ENCODE measurements around the gene ANO2. TPM values are rescaled to one million over a fixed set of nuclear protein-coding genes. Genes with fewer than 3 reads are reported as not detected.

ANO2 gene
- polyA plus RNA-seq, 1 donor from 2014 or later: 1.8 TPM

DNA sequence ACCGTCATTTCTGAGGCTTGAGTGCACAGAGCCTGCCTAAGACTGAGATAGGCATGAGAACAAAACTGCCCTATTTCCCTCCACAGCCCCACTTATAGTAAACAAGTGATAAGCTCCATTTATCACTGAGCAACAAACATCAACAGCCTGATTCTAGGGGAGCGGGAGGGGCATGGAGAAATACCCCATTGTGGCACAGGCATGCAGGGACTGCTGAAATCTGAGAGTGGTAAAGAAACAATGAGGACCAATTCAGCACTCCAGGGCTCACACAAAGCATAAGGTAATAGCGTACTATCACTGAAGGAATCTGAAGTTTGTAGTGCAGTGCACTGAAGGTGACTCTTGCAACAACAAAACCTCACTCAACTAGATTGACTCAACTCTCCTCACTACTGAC lies 186.7 kb downstream of the ANO2 start:
- H3K9me3 ChIP-seq (ENCODE audit: low read length): no peaks in the 10 kb centered on the region
- H3F3A ChIP-seq (ENCODE audit: insufficient read depth, low read length, poor library complexity, severe bottlenecking): no peaks in the 10 kb centered on the region
- H3K9ac ChIP-seq (ENCODE audit: low read length): no peak overlapping the region
- no peaks in the 10 kb centered on the region for H3K9me2 ChIP-seq (ENCODE audit: insufficient read depth, low read length)
- H3K4me3 ChIP-seq (ENCODE audit: low read length): no peak overlapping the region
- H3K36me3 ChIP-seq (ENCODE audit: insufficient read depth, low read length): no peaks in the 10 kb centered on the region
- no peaks in the 10 kb centered on the region for H4K20me1 ChIP-seq (ENCODE audit: insufficient read depth)
- TF ChIP-seq POLR2AphosphoS5 (IDR thresholded peaks at IDR 0.05): no peak
- TF ChIP-seq MXI1 (conservative IDR thresholded peaks at IDR 0.05; ENCODE audit: poor library complexity, severe bottlenecking): no peak
- no peak for TF ChIP-seq TAF1 (IDR thresholded peaks at IDR 0.05; ENCODE audit: low read depth)
- TF ChIP-seq, protein P1, sequence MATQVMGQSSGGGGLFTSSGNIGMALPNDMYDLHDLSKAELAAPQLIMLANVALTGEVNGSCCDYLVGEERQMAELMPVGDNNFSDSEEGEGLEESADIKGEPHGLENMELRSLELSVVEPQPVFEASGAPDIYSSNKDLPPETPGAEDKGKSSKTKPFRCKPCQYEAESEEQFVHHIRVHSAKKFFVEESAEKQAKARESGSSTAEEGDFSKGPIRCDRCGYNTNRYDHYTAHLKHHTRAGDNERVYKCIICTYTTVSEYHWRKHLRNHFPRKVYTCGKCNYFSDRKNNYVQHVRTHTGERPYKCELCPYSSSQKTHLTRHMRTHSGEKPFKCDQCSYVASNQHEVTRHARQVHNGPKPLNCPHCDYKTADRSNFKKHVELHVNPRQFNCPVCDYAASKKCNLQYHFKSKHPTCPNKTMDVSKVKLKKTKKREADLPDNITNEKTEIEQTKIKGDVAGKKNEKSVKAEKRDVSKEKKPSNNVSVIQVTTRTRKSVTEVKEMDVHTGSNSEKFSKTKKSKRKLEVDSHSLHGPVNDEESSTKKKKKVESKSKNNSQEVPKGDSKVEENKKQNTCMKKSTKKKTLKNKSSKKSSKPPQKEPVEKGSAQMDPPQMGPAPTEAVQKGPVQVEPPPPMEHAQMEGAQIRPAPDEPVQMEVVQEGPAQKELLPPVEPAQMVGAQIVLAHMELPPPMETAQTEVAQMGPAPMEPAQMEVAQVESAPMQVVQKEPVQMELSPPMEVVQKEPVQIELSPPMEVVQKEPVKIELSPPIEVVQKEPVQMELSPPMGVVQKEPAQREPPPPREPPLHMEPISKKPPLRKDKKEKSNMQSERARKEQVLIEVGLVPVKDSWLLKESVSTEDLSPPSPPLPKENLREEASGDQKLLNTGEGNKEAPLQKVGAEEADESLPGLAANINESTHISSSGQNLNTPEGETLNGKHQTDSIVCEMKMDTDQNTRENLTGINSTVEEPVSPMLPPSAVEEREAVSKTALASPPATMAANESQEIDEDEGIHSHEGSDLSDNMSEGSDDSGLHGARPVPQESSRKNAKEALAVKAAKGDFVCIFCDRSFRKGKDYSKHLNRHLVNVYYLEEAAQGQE (IDR thresholded peaks at IDR 0.05; ENCODE audit: borderline replicate concordance): no peak
- TF ChIP-seq EZH2 (IDR thresholded peaks at IDR 0.05; ENCODE audit: borderline replicate concordance, insufficient read depth, low read length, poor library complexity, severe bottlenecking): no peak
- TF ChIP-seq RAD21 (conservative IDR thresholded peaks at IDR 0.05): no peak
- no peak for TF ChIP-seq CTCF (IDR thresholded peaks at IDR 0.05; ENCODE audit: poor library complexity, severe bottlenecking)
- TF ChIP-seq EP300 (conservative IDR thresholded peaks at IDR 0.05; ENCODE audit: poor library complexity, severe bottlenecking): no peak
- H3K27me3 ChIP-seq (ENCODE audit: insufficient read depth, low read depth, low read length): no peaks in the 10 kb centered on the region
- H2AFZ ChIP-seq (ENCODE audit: low read depth, low read length): no peak overlapping the region
- no peaks in the 10 kb centered on the region for H3K79me2 ChIP-seq (replicated peaks; ENCODE audit: insufficient read depth, low read length)
- no peak overlapping the region for H3K27ac ChIP-seq (ENCODE audit: low read length)
- H3K4me2 ChIP-seq (ENCODE audit: low read length): no peak overlapping the region

DNA sequence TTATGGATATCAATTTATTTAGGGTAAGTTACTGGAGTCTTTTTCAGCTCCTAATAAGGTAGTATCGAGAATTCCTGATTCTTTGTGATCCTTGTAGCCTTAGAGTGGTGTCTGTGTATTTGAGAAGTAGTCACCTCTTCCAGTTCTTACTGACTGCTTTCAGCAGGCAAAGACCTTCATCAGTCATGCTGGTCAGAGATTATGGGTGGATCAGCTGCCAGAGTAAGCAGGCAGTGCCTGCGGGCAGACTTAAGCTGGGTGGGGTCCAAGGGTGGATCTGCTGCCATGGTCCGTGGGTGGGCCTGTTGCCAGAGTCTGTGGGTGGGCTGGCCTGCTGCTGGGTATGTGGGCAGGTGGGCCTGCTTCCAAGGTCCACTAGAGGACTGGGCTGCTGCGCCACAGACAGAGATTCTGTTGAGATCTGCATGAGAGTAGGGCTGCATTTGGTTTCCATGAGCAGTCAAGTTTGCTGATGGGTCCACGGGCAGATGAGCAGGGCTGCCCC lies 188.7 kb downstream of the ANO2 start:
- Histone ChIP-seq H3K4me3 (ENCODE audit: low read length) (no peak overlapping the region), H3K79me2 (replicated peaks; ENCODE audit: insufficient read depth, low read length) (no peaks in the 10 kb centered on the region), H3F3A (ENCODE audit: insufficient read depth, low read length, poor library complexity, severe bottlenecking) (no peaks in the 10 kb centered on the region), H3K36me3 (ENCODE audit: insufficient read depth, low read length) (no peaks in the 10 kb centered on the region), H2AFZ (ENCODE audit: low read depth, low read length) (no peak overlapping the region), H4K20me1 (ENCODE audit: insufficient read depth) (no peaks in the 10 kb centered on the region), H3K27ac (ENCODE audit: low read length) (no peak overlapping the region), H3K9me2 (ENCODE audit: insufficient read depth, low read length) (no peaks in the 10 kb centered on the region), H3K27me3 (ENCODE audit: insufficient read depth, low read depth, low read length) (no peaks in the 10 kb centered on the region), H3K4me2 (ENCODE audit: low read length) (no peak overlapping the region), H3K9ac (ENCODE audit: low read length) (no peak overlapping the region), H3K9me3 (ENCODE audit: low read length) (no peaks in the 10 kb centered on the region)
- TF ChIP-seq, protein P1 (IDR thresholded peaks at IDR 0.05; ENCODE audit: borderline replicate concordance): no peak
- TF ChIP-seq EZH2 (IDR thresholded peaks at IDR 0.05; ENCODE audit: borderline replicate concordance, insufficient read depth, low read length, poor library complexity, severe bottlenecking): no peak
- no peak for TF ChIP-seq POLR2AphosphoS5 (IDR thresholded peaks at IDR 0.05)
- no peak for TF ChIP-seq CTCF (IDR thresholded peaks at IDR 0.05; ENCODE audit: poor library complexity, severe bottlenecking)
- no peak for TF ChIP-seq EP300 (conservative IDR thresholded peaks at IDR 0.05; ENCODE audit: poor library complexity, severe bottlenecking)
- no peak for TF ChIP-seq MXI1 (conservative IDR thresholded peaks at IDR 0.05; ENCODE audit: poor library complexity, severe bottlenecking)
- TF ChIP-seq RAD21 (conservative IDR thresholded peaks at IDR 0.05): no peak
- no peak for TF ChIP-seq SMC3 (conservative IDR thresholded peaks at IDR 0.05; ENCODE audit: poor library complexity)
- no peak for TF ChIP-seq TAF1 (IDR thresholded peaks at IDR 0.05; ENCODE audit: low read depth)

Measured in neural cell (in vitro differentiated cells).